A549 (cell line): ENCODE measurements around the gene NSD1. TPM values are rescaled to one million over a fixed set of nuclear protein-coding genes. Genes with fewer than 3 reads are reported as not detected.

Experiments
- ATAC-seq, 2 experiments: fragments of 200-7000 bp in 1 of 2; fragments of >200 bp in 1 of 2; cut with Nextera tagmentation in 1 of 2; cut with Tn5 transposase in 1 of 2; 3 replicates each; pipeline versions ENCODE4 v1.8.0 to v1.9.1; 2018 to 2020; ENCODE audit warnings: mild to moderate bottlenecking in 1 of 2, moderate library complexity in 1 of 2
- CTCF ChIA-PET: fragments of 300-600 bp; sonication (Branson Sonifier 250); formaldehyde crosslinking; extraction: SDS; loops from one replicate; lab custom pipeline; 2021; ENCODE audit warnings: antibody characterized with exemption, inconsistent platforms; lab: Yijun Ruan, JAX
- POLR2A ChIA-PET: fragments of 350-600 bp; formaldehyde crosslinking; extraction: SDS; loops from one replicate; lab custom pipeline; 2021; ENCODE audit warnings: antibody characterized with exemption, inconsistent platforms; lab: Yijun Ruan, JAX
- DNase-seq, 2 experiments: peaks; one replicate each; pipeline versions ENCODE4 v3.0.0 to v3.0.0-alpha.2; 2011 to 2016; ENCODE audit warnings: low read depth in 1 of 2, low spot score in 1 of 2
- FAIRE-seq: peaks from 2 replicates; lab custom pipeline; 2011; peaks lifted over from hg19 to GRCh38; lab: Jason Lieb, UNC
- H3K27ac ChIP-seq, 2 experiments: fragments of >200 bp; sonication (Bioruptor Twin); formaldehyde crosslinking; 3 replicates each; pipeline ENCODE4 v1.5.1; 2016 to 2017
- H3K4me1 ChIP-seq: fragments of >200 bp; sonication (Bioruptor Twin); formaldehyde crosslinking; 3 replicates; pipeline ENCODE4 v1.6.1; 2016
- H3K4me2 ChIP-seq: fragments of >200 bp; sonication (Bioruptor Twin); formaldehyde crosslinking; 3 replicates; pipeline ENCODE4 v1.6.1; 2016
- H3K4me3 ChIP-seq: fragments of >200 bp; sonication (Bioruptor Twin); formaldehyde crosslinking; 3 replicates; pipeline ENCODE4 v1.5.1; 2016
- H3K9me3 ChIP-seq: fragments of >200 bp; sonication (Bioruptor Twin); formaldehyde crosslinking; 3 replicates; pipeline ENCODE4 v1.6.1; 2016
- BHLHE40 ChIP-seq: IDR thresholded peaks from 2 replicates; pipeline ENCODE4 v1.6.1; 2012; ENCODE audit warnings: low read depth, low read length, inconsistent platforms
- CBX2 ChIP-seq: fragments of 200-600 bp; sonication (generic); IDR thresholded peaks from 2 replicates; pipeline ENCODE4 v1.6.1; 2016; ENCODE audit warnings: low read depth, mild to moderate bottlenecking, borderline replicate concordance
- CEBPB ChIP-seq, 2 experiments: fragments of >200 bp in 1 of 2; sonication (Bioruptor Twin) in 1 of 2; formaldehyde crosslinking in 1 of 2; IDR thresholded peaks; 2 replicates each; pipeline ENCODE4 v1.6.1; 2012 to 2016
- EP300 ChIP-seq, 2 experiments: fragments of >200 bp; sonication (Bioruptor Twin); formaldehyde crosslinking; IDR thresholded peaks; 2 replicates in 1 of 2; 3 replicates in 1 of 2; pipeline ENCODE4 v1.6.1; 2016 to 2017
- ESRRA ChIP-seq: fragments of 150-350 bp; IDR thresholded peaks from 2 replicates; pipeline ENCODE4 v1.6.1; 2014; ENCODE audit warnings: mild to moderate bottlenecking, low read length, borderline replicate concordance
- FOSL2 ChIP-seq, 2 experiments: fragments of 450-650 bp in 1 of 2; fragments of >200 bp in 1 of 2; sonication (Bioruptor Twin) in 1 of 2; formaldehyde crosslinking; IDR thresholded peaks; 2 replicates each; pipeline versions ENCODE4 v1.5.0 to v1.6.1; 2016 to 2020; ENCODE audit warnings: mild to moderate bottlenecking in 1 of 2, moderate library complexity in 1 of 2
- GATA3 ChIP-seq: IDR thresholded peaks from 2 replicates; pipeline ENCODE4 v1.6.1; 2012; ENCODE audit warnings: borderline replicate concordance
- HEYL ChIP-seq: fragments of 250-450 bp; sonication (Bioruptor Pico); IDR thresholded peaks from 2 replicates; pipeline ENCODE4 v1.8.0; 2021; ENCODE audit warnings: mild to moderate bottlenecking, moderate library complexity
- HOXA7 ChIP-seq: fragments of 250-450 bp; sonication (Bioruptor Pico); IDR thresholded peaks from 2 replicates; pipeline ENCODE4 v1.5.0; 2020; ENCODE audit warnings: mild to moderate bottlenecking, moderate library complexity
- JUN ChIP-seq, 2 experiments: fragments of >200 bp; sonication (Bioruptor Twin); formaldehyde crosslinking; IDR thresholded peaks; 2 replicates in 1 of 2; 3 replicates in 1 of 2; pipeline ENCODE4 v1.6.1; 2016 to 2017
- MAFK ChIP-seq: fragments of 450-650 bp; IDR thresholded peaks from 2 replicates; pipeline ENCODE4 v1.6.1; 2014; ENCODE audit not compliant: partially characterized antibody
- MAZ ChIP-seq: fragments of 150-350 bp; IDR thresholded peaks from 2 replicates; pipeline ENCODE4 v1.6.1; 2014; ENCODE audit warnings: antibody characterized with exemption, low read depth, low read length, borderline replicate concordance
- NFE2L2 ChIP-seq: fragments of 150-350 bp; conservative IDR thresholded peaks from 2 replicates; pipeline ENCODE4 v1.6.1; 2014; ENCODE audit warnings: low read length
- NR3C1 ChIP-seq: fragments of >200 bp; sonication (Bioruptor Twin); formaldehyde crosslinking; IDR thresholded peaks from 3 replicates; pipeline ENCODE4 v1.6.1; 2017
- PHF8 ChIP-seq: fragments of 200-600 bp; sonication (generic); IDR thresholded peaks from 2 replicates; pipeline ENCODE4 v1.6.1; 2016; ENCODE audit warnings: low read depth, mild to moderate bottlenecking, antibody characterized with exemption, moderate library complexity, borderline replicate concordance
- POLR2A ChIP-seq: IDR thresholded peaks from 2 replicates; pipeline ENCODE4 v1.6.1; 2012; ENCODE audit warnings: mild to moderate bottlenecking, low read length
- RAD21 ChIP-seq, 2 experiments: fragments of >200 bp in 1 of 2; sonication (Bioruptor Twin) in 1 of 2; formaldehyde crosslinking in 1 of 2; IDR thresholded peaks in 1 of 2; conservative IDR thresholded peaks in 1 of 2; 2 replicates in 1 of 2; 3 replicates in 1 of 2; pipeline ENCODE4 v1.6.1; 2012 to 2018; ENCODE audit warnings: inconsistent platforms in 1 of 2
- RARB ChIP-seq: fragments of 250-450 bp; sonication (Bioruptor Pico); IDR thresholded peaks from 2 replicates; pipeline ENCODE4 v1.8.0; 2021; ENCODE audit warnings: mild to moderate bottlenecking, moderate library complexity
- RFX5 ChIP-seq: fragments of 450-650 bp; IDR thresholded peaks from 2 replicates; pipeline ENCODE4 v1.7.1; 2014; ENCODE audit warnings: antibody characterized with exemption, mild to moderate bottlenecking, moderate library complexity
- ZSCAN20 ChIP-seq: fragments of 250-450 bp; sonication (Bioruptor Pico); IDR thresholded peaks from 2 replicates; pipeline ENCODE4 v1.8.0; 2022; ENCODE audit warnings: mild to moderate bottlenecking, moderate library complexity
- WGBS: methylation state at CpG from one replicate; pipeline ENCODE4 v1.1.6; 2017; ENCODE audit errors: missing lambda C conversion rate; 5-methylcytosine and 5-hydroxymethylcytosine counted together
- polyA plus RNA-seq, 4 experiments: library from polyadenylated mRNA; depleted of rRNA in 3 of 4; stranded (reverse); fragments of >200 nt; fragmentation: RNase III in 1 of 4; extraction: RNeasy Plus Mini Kit Qiagen cat#74134 plus additional on column Dnase treatment in 1 of 4; gene quantifications; 2 replicates in 3 of 4; 3 replicates in 1 of 4; pipeline ENCODE4 v1.2.3, GENCODE V29; 2011 to 2017
- TF ChIP-seq, protein P1 (sequence below): fragments of 250-450 bp; sonication (Bioruptor Pico); IDR thresholded peaks from 2 replicates; pipeline ENCODE4 v1.5.0; 2020; ENCODE audit warnings: low read depth, mild to moderate bottlenecking, moderate library complexity
- TF ChIP-seq, protein P2 (sequence below): fragments of >200 bp; sonication (Bioruptor Twin); formaldehyde crosslinking; IDR thresholded peaks from 3 replicates; pipeline ENCODE4 v1.6.1; 2016
- TF ChIP-seq, protein P3 (sequence below): fragments of 150-350 bp; IDR thresholded peaks from 2 replicates; pipeline ENCODE4 v1.6.1; 2014; ENCODE audit warnings: low read depth, mild to moderate bottlenecking, low read length
- TF ChIP-seq, protein P4 (sequence below): fragments of >200 bp; sonication (Bioruptor Twin); formaldehyde crosslinking; IDR thresholded peaks from 2 replicates; pipeline ENCODE4 v1.6.1; 2016

NSD1 gene
- polyA plus RNA-seq, 2 of the 4 experiments (the other 2 are of a cell fraction): 16.3 to 38.2 TPM

DNA sequence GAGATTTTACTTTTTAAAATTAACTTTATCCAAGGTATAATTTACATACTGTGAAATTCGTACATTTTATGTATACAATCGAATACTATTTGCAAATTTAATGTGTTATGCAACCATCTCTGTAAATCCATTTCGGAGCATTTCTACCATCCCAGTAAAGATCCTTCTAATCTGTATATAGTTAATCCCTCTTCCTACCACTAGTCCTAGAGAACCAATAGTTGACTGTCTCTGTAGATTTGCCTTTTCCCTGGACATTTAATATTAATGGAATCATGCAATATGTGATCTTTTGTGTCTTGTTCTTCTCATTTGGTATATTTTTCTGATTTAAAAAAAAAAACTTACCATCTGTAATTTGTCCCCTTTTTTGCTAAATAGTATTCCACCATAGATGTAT is 95.2 kb downstream of the NSD1 start:
- FAIRE-seq (no peak), DNase-seq (no peak), ATAC-seq (peak; percentile 59 to 63; a peak in 4 of 6 replicates)
- Histone ChIP-seq H3K4me2 (no peak overlapping the region), H3K9me3 (no peaks in the 10 kb centered on the region), H3K27ac (no peak overlapping the region), H3K4me3 (no peak overlapping the region), H3K4me1 (peaks cover 23% of the 10 kb centered on the region)
- POLR2A ChIA-PET: no interaction called here
- TF ChIP-seq CBX2 (no peak), FOSL2 (IDR thresholded peaks at IDR 0.05) (no peak), FOSL2 (CRISPR knock-in tag; IDR thresholded peaks at IDR 0.05) (no peak), JUN (IDR thresholded peaks at IDR 0.05) (no peak), HEYL (CRISPR knock-in tag) (no peak), GATA3 (no peak), ZSCAN20 (no peak), MAZ (no peak), EP300 (IDR thresholded peaks at IDR 0.05) (no peak), RARB (CRISPR knock-in tag) (no peak)
- TF ChIP-seq, protein P1, sequence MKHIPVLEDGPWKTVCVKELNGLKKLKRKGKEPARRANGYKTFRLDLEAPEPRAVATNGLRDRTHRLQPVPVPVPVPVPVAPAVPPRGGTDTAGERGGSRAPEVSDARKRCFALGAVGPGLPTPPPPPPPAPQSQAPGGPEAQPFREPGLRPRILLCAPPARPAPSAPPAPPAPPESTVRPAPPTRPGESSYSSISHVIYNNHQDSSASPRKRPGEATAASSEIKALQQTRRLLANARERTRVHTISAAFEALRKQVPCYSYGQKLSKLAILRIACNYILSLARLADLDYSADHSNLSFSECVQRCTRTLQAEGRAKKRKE: no peak
- WGBS: 84% methylated on average over 3 of the region's 3 CpGs
- CTCF ChIA-PET: no interaction called here

DNA sequence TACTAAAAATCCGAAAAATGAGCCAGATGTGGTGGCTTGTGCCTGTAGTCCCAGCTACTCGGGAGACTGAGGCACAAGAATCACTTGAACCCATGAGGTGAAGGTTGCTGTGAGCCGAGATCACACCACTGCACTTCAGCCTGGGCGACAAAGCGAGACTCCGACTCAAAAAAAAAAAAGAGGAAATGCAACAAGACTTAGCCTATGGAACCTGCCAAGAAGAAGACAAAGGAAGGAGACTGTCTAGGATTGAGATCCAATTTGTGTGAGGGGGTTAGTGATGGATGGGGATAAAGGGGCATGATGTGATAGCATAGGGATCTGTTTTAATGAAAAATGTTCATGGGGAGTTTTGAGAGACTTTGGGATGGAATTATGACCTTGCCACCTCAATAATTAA is 97.1 kb downstream of the NSD1 start:
- WGBS: 96% methylated on average over 6 of the region's 6 CpGs

More for the DNA sequence above, 97.1 kb downstream of the NSD1 start:
- CTCF ChIA-PET: interaction anchor here (1.1 kb wide), 1 partner anchor 11 kb away, joined by 3 read pairs; no protein-coding TSS in a partner anchor
- H3K4me1 ChIP-seq: peaks cover 23% of the 10 kb centered on the region
- ATAC-seq: no peak
- TF ChIP-seq BHLHE40: no peak
- TF ChIP-seq PHF8: no peak
- TF ChIP-seq, protein P2, sequence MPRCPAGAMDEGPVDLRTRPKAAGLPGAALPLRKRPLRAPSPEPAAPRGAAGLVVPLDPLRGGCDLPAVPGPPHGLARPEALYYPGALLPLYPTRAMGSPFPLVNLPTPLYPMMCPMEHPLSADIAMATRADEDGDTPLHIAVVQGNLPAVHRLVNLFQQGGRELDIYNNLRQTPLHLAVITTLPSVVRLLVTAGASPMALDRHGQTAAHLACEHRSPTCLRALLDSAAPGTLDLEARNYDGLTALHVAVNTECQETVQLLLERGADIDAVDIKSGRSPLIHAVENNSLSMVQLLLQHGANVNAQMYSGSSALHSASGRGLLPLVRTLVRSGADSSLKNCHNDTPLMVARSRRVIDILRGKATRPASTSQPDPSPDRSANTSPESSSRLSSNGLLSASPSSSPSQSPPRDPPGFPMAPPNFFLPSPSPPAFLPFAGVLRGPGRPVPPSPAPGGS: no peak
- TF ChIP-seq CEBPB (IDR thresholded peaks at IDR 0.05): no peak
- TF ChIP-seq, protein P3, sequence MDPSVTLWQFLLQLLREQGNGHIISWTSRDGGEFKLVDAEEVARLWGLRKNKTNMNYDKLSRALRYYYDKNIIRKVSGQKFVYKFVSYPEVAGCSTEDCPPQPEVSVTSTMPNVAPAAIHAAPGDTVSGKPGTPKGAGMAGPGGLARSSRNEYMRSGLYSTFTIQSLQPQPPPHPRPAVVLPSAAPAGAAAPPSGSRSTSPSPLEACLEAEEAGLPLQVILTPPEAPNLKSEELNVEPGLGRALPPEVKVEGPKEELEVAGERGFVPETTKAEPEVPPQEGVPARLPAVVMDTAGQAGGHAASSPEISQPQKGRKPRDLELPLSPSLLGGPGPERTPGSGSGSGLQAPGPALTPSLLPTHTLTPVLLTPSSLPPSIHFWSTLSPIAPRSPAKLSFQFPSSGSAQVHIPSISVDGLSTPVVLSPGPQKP: no peak
- no peak for TF ChIP-seq GATA3
- no peak for TF ChIP-seq NFE2L2
- no peak for TF ChIP-seq HOXA7 (CRISPR knock-in tag)
- no peak for TF ChIP-seq NR3C1
- TF ChIP-seq MAFK: no peak
- TF ChIP-seq, protein P4, sequence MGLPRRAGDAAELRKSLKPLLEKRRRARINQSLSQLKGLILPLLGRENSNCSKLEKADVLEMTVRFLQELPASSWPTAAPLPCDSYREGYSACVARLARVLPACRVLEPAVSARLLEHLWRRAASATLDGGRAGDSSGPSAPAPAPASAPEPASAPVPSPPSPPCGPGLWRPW: no peak
- no peak for TF ChIP-seq POLR2A
- no peak for TF ChIP-seq RFX5
- no peak for TF ChIP-seq FOSL2 (IDR thresholded peaks at IDR 0.05)
- TF ChIP-seq FOSL2 (CRISPR knock-in tag; IDR thresholded peaks at IDR 0.05): no peak
- no peak for TF ChIP-seq ESRRA
- TF ChIP-seq ZSCAN20: no peak
- TF ChIP-seq RAD21 (conservative IDR thresholded peaks at IDR 0.05 in 1 of 2, IDR thresholded peaks at IDR 0.05 in 1 of 2): no peak
- TF ChIP-seq, all 56 proteins: peak for 0
- Histone ChIP-seq H3K4me2 (no peak overlapping the region), H3K9me3 (no peaks in the 10 kb centered on the region), H3K4me3 (no peak overlapping the region), H3K27ac (no peak overlapping the region)
- DNase-seq (no peak), FAIRE-seq (no peak)
- POLR2A ChIA-PET: no interaction called here
